ENCODE measurements around the gene ELP1. TPM values are rescaled to one million over a fixed set of nuclear protein-coding genes. Genes with fewer than 3 reads are reported as not detected.

Gene ELP1
- total and polyA plus RNA-seq, 2 donors from 2014 or later: 12.9 to 25.2 TPM

GRCh38 chr9:108863891-108864290 lies 70.0 kb downstream of the ELP1 start:
- no peaks in the 10 kb centered on the region for H3K27me3 ChIP-seq (ENCODE audit: control insufficient read depth, insufficient read depth, low read length)
- intact Hi-C loops (cut with DNase I): no loop called here
- TF ChIP-seq CTCF (IDR thresholded peaks at IDR 0.05; ENCODE audit: borderline replicate concordance, extremely low read depth, insufficient read depth): no peak
- H3K27ac ChIP-seq (ENCODE audit: low read depth in 2 of 2, low read length in 2 of 2): no peak overlapping the region
- H3K36me3 ChIP-seq (ENCODE audit: control insufficient read depth in 2 of 3, insufficient read depth in 3 of 3, low read length in 3 of 3): no peaks in the 10 kb centered on the region
- H3K4me1 ChIP-seq (ENCODE audit: control insufficient read depth in 2 of 3, insufficient read depth in 2 of 3, low read depth in 1 of 3, low read length in 3 of 3): no peaks in the 10 kb centered on the region
- DNase-seq (no peak), FAIRE-seq (no peak)
- no peaks in the 10 kb centered on the region for H3K9me3 ChIP-seq (ENCODE audit: control insufficient read depth in 2 of 3, insufficient read depth in 1 of 3, low read length in 3 of 3)
- no peak overlapping the region for H3K9ac ChIP-seq (ENCODE audit: low read length in 3 of 3)
- H3K4me3 ChIP-seq (ENCODE audit: low read length in 3 of 3): no peak overlapping the region

GRCh38 chr9:108861997-108862396 lies 71.9 kb downstream of the ELP1 start, which contains the start of gene ACTL7A:
Gene ACTL7A, plus strand, starts transcription at chr9:108862266. Its CDS starts 57 bp downstream, at chr9:108862323.
- Histone ChIP-seq H3K4me1 (ENCODE audit: control insufficient read depth in 2 of 3, insufficient read depth in 2 of 3, low read depth in 1 of 3, low read length in 3 of 3) (no peaks in the 10 kb centered on the region), H3K9ac (ENCODE audit: low read length in 3 of 3) (no peak within 1 kb of the TSS), H3K9me3 (ENCODE audit: control insufficient read depth in 2 of 3, insufficient read depth in 1 of 3, low read length in 3 of 3) (no peaks in the 10 kb centered on the region), H3K27me3 (ENCODE audit: control insufficient read depth, insufficient read depth, low read length) (no peaks in the 10 kb centered on the region), H3K4me3 (ENCODE audit: low read length in 3 of 3) (no peak within 1 kb of the TSS), H3K27ac (ENCODE audit: low read depth in 2 of 2, low read length in 2 of 2) (no peak within 1 kb of the TSS), H3K36me3 (ENCODE audit: control insufficient read depth in 2 of 3, insufficient read depth in 3 of 3, low read length in 3 of 3) (no peaks in the 10 kb centered on the region)
- intact Hi-C loops (cut with DNase I): no loop called here
- FAIRE-seq (no peak), DNase-seq (no peak)
- no peak for TF ChIP-seq CTCF (IDR thresholded peaks at IDR 0.05; ENCODE audit: borderline replicate concordance, extremely low read depth, insufficient read depth)

- no peaks in the 10 kb centered on the region for H3K36me3 ChIP-seq (ENCODE audit: control insufficient read depth in 2 of 3, insufficient read depth in 3 of 3, low read length in 3 of 3)
- intact Hi-C loops (cut with DNase I): no loop called here
- H3K27ac ChIP-seq (ENCODE audit: low read depth in 2 of 2, low read length in 2 of 2): no peak overlapping the region
- H3K9me3 ChIP-seq (ENCODE audit: control insufficient read depth in 2 of 3, insufficient read depth in 1 of 3, low read length in 3 of 3): no peaks in the 10 kb centered on the region
- no peaks in the 10 kb centered on the region for H3K27me3 ChIP-seq (ENCODE audit: control insufficient read depth, insufficient read depth, low read length)
- no peak for TF ChIP-seq CTCF (IDR thresholded peaks at IDR 0.05; ENCODE audit: borderline replicate concordance, extremely low read depth, insufficient read depth)
- H3K4me3 ChIP-seq (ENCODE audit: low read length in 3 of 3): no peak overlapping the region
- no peak overlapping the region for H3K9ac ChIP-seq (ENCODE audit: low read length in 3 of 3)
- no peak for DNase-seq
- FAIRE-seq: no peak
- H3K4me1 ChIP-seq (ENCODE audit: control insufficient read depth in 2 of 3, insufficient read depth in 2 of 3, low read depth in 1 of 3, low read length in 3 of 3): no peaks in the 10 kb centered on the region
These were observed 72.5 kb downstream of the ELP1 start for GRCh38 chr9:108861464-108861863.

- no peak for FAIRE-seq
- intact Hi-C loops (cut with DNase I): no loop called here
- no peak for TF ChIP-seq CTCF (IDR thresholded peaks at IDR 0.05; ENCODE audit: borderline replicate concordance, extremely low read depth, insufficient read depth)
These were observed 73.2 kb downstream of the ELP1 start for GRCh38 chr9:108860764-108861163.

More at GRCh38 chr9:108860764-108861163, 73.2 kb downstream of the ELP1 start:
- Histone ChIP-seq H3K27me3 (ENCODE audit: control insufficient read depth, insufficient read depth, low read length) (no peaks in the 10 kb centered on the region), H3K9ac (ENCODE audit: low read length in 3 of 3) (no peak overlapping the region), H3K36me3 (ENCODE audit: control insufficient read depth in 2 of 3, insufficient read depth in 3 of 3, low read length in 3 of 3) (no peaks in the 10 kb centered on the region), H3K4me3 (ENCODE audit: low read length in 3 of 3) (no peak overlapping the region), H3K27ac (ENCODE audit: low read depth in 2 of 2, low read length in 2 of 2) (no peak overlapping the region), H3K4me1 (ENCODE audit: control insufficient read depth in 2 of 3, insufficient read depth in 2 of 3, low read depth in 1 of 3, low read length in 3 of 3) (no peaks in the 10 kb centered on the region), H3K9me3 (ENCODE audit: control insufficient read depth in 2 of 3, insufficient read depth in 1 of 3, low read length in 3 of 3) (no peaks in the 10 kb centered on the region)
- no peak for DNase-seq

Data from kidney (tissue), 14 donors.